Activated CD8-positive, alpha-beta T cell treated with anti-CD3 and anti-CD28 coated beads, Interleukin-2, amount 10 ng/mL, durations not matched to agents 7 days and 5 days (primary cell): ENCODE data around the gene MPZL1. TPM values are rescaled to one million over a fixed set of nuclear protein-coding genes. Genes with fewer than 3 reads are reported as not detected.
"Not testable (repeated sequence)": the region's sequence is repeated elsewhere in the genome, so short reads cannot be mapped to it uniquely, and the experiment has no call there.

Experiments used
- ATAC-seq: fragments of 150-1000 bp; cut with Tn5 transposase; one replicate; pipeline ENCODE4 v1.10.0; 2021; ENCODE audit warnings: moderate library complexity
- CTCF ChIA-PET: fragments of 350-600 bp; sonication (Branson Sonifier 250); formaldehyde crosslinking; loops from one replicate; lab custom pipeline; 2021; ENCODE audit warnings: antibody characterized with exemption; lab: Charles Lee
- POLR2A ChIA-PET: fragments of 350-600 bp; sonication (Branson Sonifier 250); formaldehyde crosslinking; loops from one replicate; lab custom pipeline; 2021; ENCODE audit warnings: antibody characterized with exemption; lab: Charles Lee
- DNase-seq: peaks from one replicate; pipeline ENCODE4 v3.0.0-alpha.2; 2020
- H3K27ac Mint-ChIP-seq: one replicate; pipeline ENCODE4 v1.8.0; 2021; ENCODE audit warnings: mild to moderate bottlenecking, mixed read lengths
- H3K27me3 Mint-ChIP-seq: one replicate; pipeline ENCODE4 v1.8.0; 2021; ENCODE audit warnings: low read depth, mixed read lengths
- H3K36me3 Mint-ChIP-seq: one replicate; pipeline ENCODE4 v1.8.0; 2021; ENCODE audit warnings: low read depth, mixed read lengths
- H3K4me1 Mint-ChIP-seq: one replicate; pipeline ENCODE4 v1.8.0; 2021; ENCODE audit warnings: low read depth, mixed read lengths
- H3K4me3 Mint-ChIP-seq: one replicate; pipeline ENCODE4 v1.8.0; 2021; ENCODE audit warnings: mild to moderate bottlenecking, mixed read lengths
- H3K9me3 Mint-ChIP-seq: one replicate; pipeline ENCODE4 v1.8.0; 2022; ENCODE audit warnings: mixed read lengths; ENCODE audit not compliant: insufficient read depth
- total RNA-seq, 2 experiments: library from RNA; stranded (reverse); gene quantifications; one replicate each; pipeline ENCODE4 v1.2.3, GENCODE V29; 2021

The MPZL1 gene
- total RNA-seq, 2 experiments from 2014 or later = 12.5 to 13.6 TPM

DNA sequence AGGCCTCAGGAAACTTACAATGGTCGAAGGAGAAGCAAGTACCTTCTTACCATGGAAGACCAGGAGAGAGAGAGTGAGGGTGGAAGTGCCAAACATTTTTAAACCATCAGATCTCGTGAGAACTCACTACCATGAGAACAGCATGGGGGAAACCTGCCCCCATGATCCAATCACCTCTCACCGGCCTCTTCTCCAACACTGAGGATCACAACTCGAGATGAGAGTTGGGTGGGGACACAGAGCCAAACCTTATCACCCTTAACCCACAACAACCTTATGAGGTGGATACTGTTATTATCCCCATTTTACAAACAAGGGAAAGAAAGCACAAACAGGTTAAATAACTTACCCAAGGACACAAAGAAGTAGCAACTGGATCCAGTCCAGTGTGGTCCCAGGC lies 80.5 kb downstream of the MPZL1 start:
- no peaks in the 10 kb centered on the region for H3K9me3 Mint-ChIP-seq
- no peaks in the 10 kb centered on the region for H3K27me3 Mint-ChIP-seq
- CTCF ChIA-PET = interaction anchor here (0.9 to 2.2 kb wide), 7 partner anchors 8 to 280 kb away, joined by 3 to 6 read pairs (median 3); no protein-coding TSS in a partner anchor
- no peak for DNase-seq
- no peak for ATAC-seq
- POLR2A ChIA-PET = interaction anchor here (2.3 kb wide), 1 partner anchor 133 kb away, joined by 8 read pairs; the partner anchor contains the start of gene DCAF6
- no peak overlapping the region for H3K27ac Mint-ChIP-seq
- no peak overlapping the region for H3K4me3 Mint-ChIP-seq
- no peaks in the 10 kb centered on the region for H3K36me3 Mint-ChIP-seq
- H3K4me1 Mint-ChIP-seq = peaks cover 26% of the 10 kb centered on the region

DNA sequence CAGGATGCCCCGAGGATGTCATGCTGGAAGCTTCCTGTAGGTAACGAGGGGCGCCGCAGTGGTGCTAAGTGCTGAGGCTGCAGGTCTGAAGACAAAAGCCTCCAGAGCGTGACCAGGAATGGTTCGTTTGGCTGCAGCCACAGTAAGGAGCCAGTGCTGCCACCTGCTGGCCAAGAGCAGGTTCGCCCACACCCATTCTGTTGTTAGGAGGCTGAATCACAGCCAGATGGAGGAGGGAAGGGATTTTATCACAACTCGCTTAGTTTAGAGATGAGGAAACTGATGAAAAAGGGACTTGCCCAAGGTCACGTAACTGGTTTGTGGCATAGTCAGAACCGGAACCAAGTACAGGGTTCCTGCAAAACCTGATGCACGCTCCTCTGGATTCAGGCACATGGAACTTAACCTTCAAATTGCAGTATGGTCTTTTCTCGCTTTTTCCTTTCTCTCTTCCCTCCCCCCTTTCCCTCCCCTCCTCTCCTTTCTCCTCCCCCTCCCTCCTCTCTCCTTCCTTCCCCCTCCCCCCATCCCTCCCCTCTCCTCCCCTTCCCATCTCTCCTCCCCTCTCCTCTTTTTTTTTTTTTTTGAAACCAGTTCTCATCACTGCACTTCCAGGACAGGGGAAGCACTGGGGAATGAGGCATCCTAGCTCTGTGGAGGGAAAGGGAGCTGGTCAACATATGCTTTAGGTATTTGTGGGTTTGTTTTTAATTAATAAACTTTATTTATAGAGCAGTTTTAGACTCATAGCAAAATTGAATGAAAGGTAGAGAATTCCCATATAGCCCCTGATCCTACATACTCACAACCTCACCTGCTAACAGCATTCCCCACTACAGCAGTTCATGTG lies 81.8 kb downstream of the MPZL1 start:
- ChIA-PET POLR2A (interaction anchor here (1.5 to 2.3 kb wide), 2 partner anchors 132 kb away, joined by 3 to 8 read pairs; partner anchors contain the start of gene DCAF6), CTCF (interaction anchor here (0.5 to 2.2 kb wide), 13 partner anchors 10 to 135 kb away, joined by 3 to 9 read pairs (median 3); no protein-coding TSS in a partner anchor)
- ATAC-seq = peak; percentile 93
- Mint-ChIP-seq H3K27me3 (peaks cover 2% of the 10 kb centered on the region), H3K4me1 (peaks cover 25% of the 10 kb centered on the region), H3K9me3 (no peaks in the 10 kb centered on the region), H3K4me3 (no peak overlapping the region), H3K27ac (no peak overlapping the region), H3K36me3 (no peaks in the 10 kb centered on the region)
- DNase-seq = peak; percentile 92

DNA sequence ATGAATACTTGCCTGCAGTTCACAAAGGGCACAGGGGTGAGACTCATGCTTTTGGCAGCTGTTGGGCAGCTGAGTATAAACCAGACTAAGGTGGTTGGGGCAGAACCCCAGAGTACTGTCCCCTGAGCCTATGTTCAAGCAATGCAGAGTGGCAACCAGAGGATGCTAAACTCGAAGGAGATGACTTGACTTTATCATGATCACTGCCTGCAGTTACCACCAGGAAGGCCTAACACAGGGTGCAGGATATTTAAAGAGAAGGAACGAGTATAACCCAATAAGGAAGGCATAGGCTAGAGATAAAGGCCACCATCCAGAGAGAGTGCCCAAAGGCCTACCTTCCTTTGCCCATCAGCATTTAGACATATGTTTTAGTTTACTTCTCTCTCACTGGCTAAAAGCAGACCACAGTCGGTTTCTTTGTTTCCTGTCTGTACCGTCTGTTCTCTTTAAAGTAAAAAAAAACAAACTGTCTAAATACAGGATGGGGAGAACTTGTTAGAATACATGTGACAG lies 83.3 kb downstream of the MPZL1 start:
- ChIA-PET CTCF (no interaction called here), POLR2A (interaction anchor here (1.5 kb wide), 1 partner anchor 131 kb away, joined by 3 read pairs; no protein-coding TSS in a partner anchor)
- Mint-ChIP-seq H3K9me3 (no peaks in the 10 kb centered on the region), H3K27me3 (peaks cover 5% of the 10 kb centered on the region), H3K27ac (peak overlapping the region; percentile 73), H3K4me1 (peaks cover 27% of the 10 kb centered on the region), H3K4me3 (peak overlapping the region; percentile 15), H3K36me3 (no peaks in the 10 kb centered on the region)
- DNase-seq = peak; percentile 67
- peak; percentile 68 for ATAC-seq

DNA sequence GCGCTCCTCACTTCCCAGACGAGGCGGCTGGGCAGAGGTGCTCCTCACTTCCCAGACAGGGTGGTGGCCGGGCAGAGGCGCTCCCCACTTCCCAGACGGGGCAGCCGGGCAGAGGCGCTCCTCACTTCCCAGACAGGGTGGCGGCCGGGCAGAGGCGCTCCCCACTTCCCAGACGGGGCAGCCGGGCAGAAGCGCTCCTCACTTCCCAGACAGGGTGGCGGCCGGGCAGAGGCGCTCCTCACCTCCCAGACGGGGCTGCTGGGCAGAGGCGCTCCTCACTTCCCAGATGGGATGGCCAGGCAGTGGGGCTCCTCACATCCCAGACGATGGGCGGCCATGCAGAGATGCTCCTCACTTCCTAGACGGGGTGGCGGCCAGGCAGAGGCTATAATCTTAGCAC lies 84.5 kb downstream of the MPZL1 start:
- ATAC-seq, H3K36me3 Mint-ChIP-seq, CTCF ChIA-PET, H3K9me3 Mint-ChIP-seq, POLR2A ChIA-PET, DNase-seq, H3K4me3 Mint-ChIP-seq, H3K27me3 Mint-ChIP-seq, H3K27ac Mint-ChIP-seq: not testable (repeated sequence)
- peaks cover 27% of the 10 kb centered on the region for H3K4me1 Mint-ChIP-seq

DNA sequence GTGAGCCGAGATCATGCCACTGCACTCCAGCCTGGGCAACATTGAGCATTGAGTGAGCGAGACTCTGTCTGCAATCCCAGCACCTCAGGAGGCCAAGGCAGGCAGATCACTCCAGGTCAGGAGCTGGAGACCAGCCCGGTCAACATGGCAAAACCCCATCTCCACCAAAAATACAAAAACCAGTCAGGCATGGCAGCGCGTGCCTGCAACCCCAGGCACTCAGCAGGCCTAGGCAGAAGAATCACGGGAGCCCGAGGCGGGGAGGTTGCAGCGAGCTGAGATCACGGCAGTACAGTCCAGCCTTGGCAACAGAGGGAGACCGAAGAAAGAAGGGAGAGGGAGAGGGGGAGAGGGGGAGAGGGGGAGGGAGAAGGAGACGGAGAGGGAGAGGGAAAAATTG lies 84.9 kb downstream of the MPZL1 start:
- POLR2A ChIA-PET, DNase-seq, H3K27me3 Mint-ChIP-seq, H3K4me3 Mint-ChIP-seq, H3K27ac Mint-ChIP-seq, ATAC-seq, H3K9me3 Mint-ChIP-seq, H3K36me3 Mint-ChIP-seq: not testable (repeated sequence)
- CTCF ChIA-PET = interaction anchor here (2.0 kb wide), 1 partner anchor 92 kb away, joined by 4 read pairs; no protein-coding TSS in a partner anchor
- H3K4me1 Mint-ChIP-seq = peaks cover 27% of the 10 kb centered on the region

DNA sequence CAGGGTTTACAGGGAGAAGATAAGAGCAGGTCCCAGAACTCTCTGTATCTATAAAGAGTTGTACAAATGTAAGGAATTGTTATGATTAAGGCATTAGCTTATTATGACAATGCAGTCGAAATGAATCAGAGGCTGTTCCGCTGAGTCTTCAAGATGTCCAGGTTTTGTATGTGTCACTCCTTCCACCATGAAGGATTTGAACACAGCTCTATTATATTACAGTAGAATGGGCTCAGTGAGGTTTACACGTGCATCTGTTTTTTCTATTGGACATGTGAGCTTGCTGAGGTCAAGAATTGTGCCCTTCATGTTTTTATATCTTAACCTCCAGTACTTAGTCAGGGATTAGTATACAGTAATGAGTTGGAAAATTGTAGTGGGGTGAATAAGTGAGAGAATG lies 86.3 kb downstream of the MPZL1 start:
- ChIA-PET POLR2A (interaction anchor here (1.2 kb wide), 1 partner anchor 128 kb away, joined by 6 read pairs; the partner anchor contains the start of gene DCAF6), CTCF (interaction anchor here (1.0 to 2.4 kb wide), 4 partner anchors 12 to 276 kb away, joined by 3 to 8 read pairs (median 4); no protein-coding TSS in a partner anchor)
- no peak overlapping the region for H3K4me3 Mint-ChIP-seq
- no peaks in the 10 kb centered on the region for H3K9me3 Mint-ChIP-seq
- no peak overlapping the region for H3K27ac Mint-ChIP-seq
- DNase-seq (no peak), ATAC-seq (no peak)
- H3K4me1 Mint-ChIP-seq = peaks cover 27% of the 10 kb centered on the region
- H3K36me3 Mint-ChIP-seq = no peaks in the 10 kb centered on the region
- H3K27me3 Mint-ChIP-seq = peaks cover 18% of the 10 kb centered on the region

DNA sequence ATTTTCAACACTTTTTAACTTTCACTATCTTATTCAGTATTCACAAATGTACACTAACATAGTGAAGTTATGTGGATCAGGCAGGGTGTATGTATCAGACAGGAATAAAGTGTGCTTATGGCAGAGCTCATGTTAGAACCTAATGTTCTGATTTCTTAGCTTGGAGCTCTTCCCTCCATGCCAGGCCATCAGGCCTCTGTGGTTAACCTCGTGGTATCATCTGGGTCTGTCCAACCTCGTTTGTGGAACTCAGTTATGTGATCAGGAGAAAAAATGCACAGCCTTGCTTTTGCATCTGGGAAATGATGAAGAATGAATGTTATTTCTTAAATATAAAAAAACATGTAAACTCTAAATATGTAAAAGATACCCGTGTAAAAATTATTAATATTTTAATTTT lies 86.9 kb downstream of the MPZL1 start:
- no peak for DNase-seq
- H3K4me1 Mint-ChIP-seq = peaks cover 21% of the 10 kb centered on the region
- no peak for ATAC-seq
- H3K9me3 Mint-ChIP-seq = no peaks in the 10 kb centered on the region
- no peak overlapping the region for H3K4me3 Mint-ChIP-seq
- peaks cover 22% of the 10 kb centered on the region for H3K27me3 Mint-ChIP-seq
- H3K27ac Mint-ChIP-seq = no peak overlapping the region
- CTCF ChIA-PET = interaction anchor here (1.0 to 2.4 kb wide), 4 partner anchors 13 to 275 kb away, joined by 3 to 8 read pairs (median 4); no protein-coding TSS in a partner anchor
- no peaks in the 10 kb centered on the region for H3K36me3 Mint-ChIP-seq
- POLR2A ChIA-PET = no interaction called here

DNA sequence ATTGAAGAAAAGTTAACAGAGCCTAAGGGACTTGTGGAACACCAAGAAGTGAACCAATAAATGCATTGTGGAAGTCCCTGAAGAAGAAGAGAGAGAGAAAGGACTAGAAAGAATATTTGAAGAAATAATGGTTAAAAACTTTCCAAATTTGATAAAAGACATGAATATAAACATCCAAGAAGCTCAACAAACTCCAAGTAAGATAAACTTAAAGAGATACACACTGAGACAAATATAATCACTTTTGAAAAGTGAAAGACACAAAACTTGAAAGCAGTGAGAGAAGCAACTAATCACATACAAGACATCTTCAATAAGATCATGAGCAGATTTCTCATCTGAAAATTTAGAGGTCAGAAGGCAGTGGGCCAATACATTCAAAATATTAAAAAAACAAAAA lies 91.2 kb downstream of the MPZL1 start:
- peaks cover 25% of the 10 kb centered on the region for H3K27me3 Mint-ChIP-seq
- CTCF ChIA-PET = interaction anchor here (1.2 kb wide), 1 partner anchor 270 kb away, joined by 3 read pairs; no protein-coding TSS in a partner anchor
- H3K4me1 Mint-ChIP-seq = peaks cover 3% of the 10 kb centered on the region
- H3K4me3 Mint-ChIP-seq = no peak overlapping the region
- H3K9me3 Mint-ChIP-seq = no peaks in the 10 kb centered on the region
- H3K36me3 Mint-ChIP-seq = peaks cover 2% of the 10 kb centered on the region
- no peak for ATAC-seq
- H3K27ac Mint-ChIP-seq = no peak overlapping the region
- POLR2A ChIA-PET = no interaction called here
- DNase-seq = no peak

DNA sequence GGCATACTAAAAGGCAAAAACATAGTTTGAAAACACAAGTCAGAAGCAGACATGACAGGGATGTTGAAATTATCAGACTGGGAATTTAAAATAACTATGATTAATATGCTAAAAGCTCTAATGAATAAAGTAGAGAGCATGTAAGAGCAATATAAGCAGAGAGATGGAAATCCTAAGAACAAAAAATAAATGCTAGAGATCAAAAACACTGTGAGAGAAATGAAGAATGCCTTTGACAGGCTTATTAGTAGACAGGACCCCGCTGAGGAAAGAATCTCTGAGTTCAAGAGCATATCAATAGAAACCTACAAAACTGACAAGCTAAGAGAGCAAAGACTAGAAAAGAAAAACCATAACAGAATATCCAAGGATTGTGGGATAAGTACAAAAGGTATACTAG lies 93.9 kb downstream of the MPZL1 start:
- no peaks in the 10 kb centered on the region for H3K9me3 Mint-ChIP-seq
- ChIA-PET CTCF (interaction anchor here (1.3 kb wide), 1 partner anchor 12 kb away, joined by 3 read pairs; no protein-coding TSS in a partner anchor), POLR2A (interaction anchor here (0.7 kb wide), 1 partner anchor 286 kb away, joined by 3 read pairs; no protein-coding TSS in a partner anchor)
- DNase-seq (no peak), ATAC-seq (no peak)
- no peak overlapping the region for H3K27ac Mint-ChIP-seq
- H3K4me1 Mint-ChIP-seq = peaks cover 5% of the 10 kb centered on the region
- no peak overlapping the region for H3K4me3 Mint-ChIP-seq
- H3K27me3 Mint-ChIP-seq = peaks cover 22% of the 10 kb centered on the region
- H3K36me3 Mint-ChIP-seq = peaks cover 2% of the 10 kb centered on the region

DNA sequence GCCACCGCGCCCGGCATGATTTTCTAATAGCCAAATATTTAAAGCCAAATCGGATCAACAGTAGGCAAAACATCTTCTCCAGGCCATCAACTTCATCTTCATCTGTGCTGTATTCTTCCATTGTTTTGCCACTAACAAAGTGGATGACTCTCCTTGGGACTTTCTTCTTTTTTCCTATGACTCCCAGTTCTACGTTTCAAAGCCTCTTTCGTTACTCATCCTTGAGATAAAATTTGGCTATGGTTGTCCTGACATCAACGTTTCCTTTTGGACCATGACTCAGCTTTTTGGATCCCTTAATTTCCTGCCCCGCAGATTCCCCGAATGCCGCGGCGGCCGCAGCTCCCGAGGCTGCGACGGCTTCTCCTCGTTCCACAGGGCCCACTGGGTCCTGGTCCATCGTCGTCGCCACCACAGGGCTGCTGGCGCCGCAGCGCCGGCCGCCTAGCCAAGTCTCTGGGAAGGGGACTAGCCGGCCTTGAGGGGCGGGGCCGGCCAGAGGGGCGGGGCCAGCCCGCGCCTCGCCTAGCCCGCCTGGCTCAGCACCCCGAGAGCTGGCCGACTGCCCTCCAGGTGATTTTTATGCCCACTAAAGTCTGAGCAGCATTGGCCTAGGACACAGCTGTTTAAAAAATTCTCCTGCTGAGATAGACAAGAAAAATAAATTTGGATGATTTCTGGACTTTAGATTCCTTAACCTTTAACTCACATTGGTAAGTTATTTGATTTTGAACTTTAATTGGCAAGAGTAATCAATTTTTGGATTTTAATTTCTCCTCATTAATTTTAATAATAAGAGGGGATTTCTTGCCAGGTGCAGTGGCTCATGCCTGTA lies 98.3 kb downstream of the MPZL1 start:
- H3K27me3 Mint-ChIP-seq = peaks cover 16% of the 10 kb centered on the region
- no peak overlapping the region for H3K27ac Mint-ChIP-seq
- DNase-seq (no peak), ATAC-seq (peak; percentile 83)
- H3K36me3 Mint-ChIP-seq = peaks cover 2% of the 10 kb centered on the region
- H3K9me3 Mint-ChIP-seq = no peaks in the 10 kb centered on the region
- CTCF ChIA-PET = no interaction called here
- peak overlapping the region; percentile 45 for H3K4me3 Mint-ChIP-seq
- POLR2A ChIA-PET = no interaction called here
- H3K4me1 Mint-ChIP-seq = peaks cover 16% of the 10 kb centered on the region

DNA sequence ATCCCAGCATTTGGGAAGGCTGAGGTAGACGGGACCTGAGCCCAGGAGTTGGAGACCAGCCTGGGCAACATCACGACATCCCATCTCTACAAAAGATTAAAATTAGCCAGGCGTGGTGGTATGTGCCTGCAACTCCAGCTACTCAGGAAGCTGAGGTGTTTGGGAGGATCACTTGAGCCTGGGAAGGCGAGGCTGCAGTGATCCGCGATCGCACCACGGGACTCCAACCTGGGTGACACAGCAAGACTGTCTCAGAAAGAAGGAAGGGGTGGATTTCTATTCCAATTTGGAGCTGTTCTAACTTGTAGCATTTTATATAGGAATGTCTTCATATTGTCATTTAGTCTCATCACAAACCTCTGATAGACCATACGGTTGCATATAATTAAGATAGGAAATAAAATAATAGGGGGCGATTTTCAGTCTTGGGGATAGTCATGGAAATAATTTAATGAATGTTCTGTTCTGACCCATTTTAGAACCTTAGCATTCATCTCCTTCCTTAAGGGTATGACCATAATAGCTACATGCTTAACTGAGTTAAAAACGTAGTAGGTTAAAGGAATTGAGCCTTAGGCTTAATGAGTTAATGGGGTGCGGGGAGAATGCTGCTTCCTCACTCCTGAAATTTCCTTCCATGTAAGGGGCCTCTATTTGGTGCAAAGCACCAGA lies 99.0 kb downstream of the MPZL1 start:
- Mint-ChIP-seq H3K27me3 (peaks cover 15% of the 10 kb centered on the region), H3K27ac (no peak overlapping the region)
- CTCF ChIA-PET = no interaction called here

More for the DNA sequence above, 99.0 kb downstream of the MPZL1 start:
- H3K4me3 Mint-ChIP-seq = no peak overlapping the region
- peaks cover 1% of the 10 kb centered on the region for H3K36me3 Mint-ChIP-seq
- H3K9me3 Mint-ChIP-seq = no peaks in the 10 kb centered on the region
- peaks cover 16% of the 10 kb centered on the region for H3K4me1 Mint-ChIP-seq
- POLR2A ChIA-PET = no interaction called here
- DNase-seq = no peak
- no peak for ATAC-seq
